HCT116 (cell line): Measurements from ENCODE around the gene SLFN5.

Source experiments
- ATF3 ChIP-seq: IDR thresholded peaks from 2 replicates; pipeline ENCODE4 v1.6.1; 2012
- CEBPB ChIP-seq: IDR thresholded peaks from 2 replicates; pipeline ENCODE4 v1.6.1; 2012; ENCODE audit warnings: low read depth
- CTCF ChIP-seq, 3 experiments: fragments of 200-600 bp in 1 of 3; sonication (generic) in 1 of 3; IDR thresholded peaks in 2 of 3; conservative IDR thresholded peaks in 1 of 3; 2 replicates each; pipeline ENCODE4 v1.5.1; 2012 to 2017; ENCODE audit warnings: low read depth in 2 of 3, low read length in 2 of 3, antibody characterized with exemption in 1 of 3, borderline replicate concordance in 1 of 3, control low read depth in 1 of 3, mild to moderate bottlenecking in 1 of 3, mixed read lengths in 1 of 3, mixed run types in 1 of 3, moderate library complexity in 1 of 3; ENCODE audit not compliant: insufficient read depth in 1 of 3
- EGR1 ChIP-seq: IDR thresholded peaks from 2 replicates; pipeline ENCODE4 v1.6.1; 2012; ENCODE audit warnings: low read depth
- ELF1 ChIP-seq: IDR thresholded peaks from 2 replicates; pipeline ENCODE4 v1.6.1; 2012; ENCODE audit warnings: low read depth, borderline replicate concordance
- EZH2 ChIP-seq: fragments of 200-600 bp; sonication (generic); IDR thresholded peaks from 2 replicates; pipeline ENCODE4 v1.6.1; 2017; ENCODE audit warnings: antibody characterized with exemption, mixed run types
- MAX ChIP-seq: IDR thresholded peaks from 2 replicates; pipeline ENCODE4 v1.6.1; 2012
- POLR2A ChIP-seq: IDR thresholded peaks from 2 replicates; pipeline ENCODE4 v1.7.0; 2011; ENCODE audit warnings: borderline replicate concordance; ENCODE audit not compliant: insufficient read depth, insufficient read length; ENCODE audit errors: extremely low read depth
- REST ChIP-seq: IDR thresholded peaks from 2 replicates; pipeline ENCODE4 v1.6.1; 2012; ENCODE audit warnings: low read depth
- SIN3A ChIP-seq: IDR thresholded peaks from 2 replicates; pipeline ENCODE4 v1.6.1; 2012; ENCODE audit warnings: low read depth
- SP1 ChIP-seq: IDR thresholded peaks from 2 replicates; pipeline ENCODE4 v1.6.1; 2012; ENCODE audit warnings: low read depth
- ZBTB33 ChIP-seq: IDR thresholded peaks from 2 replicates; pipeline ENCODE4 v1.6.1; 2011; ENCODE audit warnings: mild to moderate bottlenecking, low read length, moderate library complexity; ENCODE audit not compliant: insufficient replicate concordance; ENCODE audit errors: extremely low read depth

GRCh38 chr17:35222452-35222851 lies 20.4 kb upstream of the SLFN5 start:
- TF ChIP-seq CTCF (IDR thresholded peaks at IDR 0.05 in 2 of 3, conservative IDR thresholded peaks at IDR 0.05 in 1 of 3; ENCODE audit: borderline replicate concordance in 1 of 3, insufficient read depth in 1 of 3, low read depth in 2 of 3, low read length in 2 of 3) (no peak), CEBPB (no peak), ZBTB33 (no peak), REST (no peak), POLR2A (no peak), ELF1 (no peak), EZH2 (no peak), SIN3A (no peak), MAX (no peak), EGR1 (no peak), ATF3 (no peak), SP1 (no peak)
